Activated CD8-positive, alpha-beta memory T cell treated with anti-CD3 and anti-CD28 coated beads, Interleukin-2, amount 10 ng/mL, durations not matched to agents 7 days and 5 days (primary cell): ENCODE results near the gene MTMR11. TPM values are rescaled to one million over a fixed set of nuclear protein-coding genes. Genes with fewer than 3 reads are reported as not detected.

Source experiments
- ATAC-seq: fragments of 150-1000 bp; cut with Tn5 transposase; one replicate; pipeline ENCODE4 v1.10.0; 2021; ENCODE audit warnings: moderate library complexity
- CTCF ChIA-PET: fragments of 350-600 bp; sonication (Branson Sonifier 250); formaldehyde crosslinking; loops from one replicate; lab custom pipeline; 2021; ENCODE audit warnings: antibody characterized with exemption; lab: Charles Lee
- DNase-seq: peaks from one replicate; pipeline ENCODE4 v3.0.0-alpha.2; 2020
- H3K27ac Mint-ChIP-seq: one replicate; pipeline ENCODE4 v1.8.0; 2021; ENCODE audit warnings: mild to moderate bottlenecking, mixed read lengths
- H3K27me3 Mint-ChIP-seq: one replicate; pipeline ENCODE4 v1.8.0; 2021; ENCODE audit warnings: mixed read lengths
- H3K36me3 Mint-ChIP-seq: one replicate; pipeline ENCODE4 v1.8.0; 2021; ENCODE audit warnings: mild to moderate bottlenecking, mixed read lengths
- H3K4me1 Mint-ChIP-seq: one replicate; pipeline ENCODE4 v1.8.0; 2021; ENCODE audit warnings: mixed read lengths
- H3K4me3 Mint-ChIP-seq: one replicate; pipeline ENCODE4 v1.8.0; 2021; ENCODE audit warnings: mild to moderate bottlenecking, moderate library complexity, mixed read lengths
- H3K9me3 Mint-ChIP-seq: one replicate; pipeline ENCODE4 v1.8.0; 2022; ENCODE audit warnings: low read depth, mixed read lengths
- total RNA-seq, 2 experiments: library from RNA; stranded (reverse); gene quantifications; one replicate each; pipeline ENCODE4 v1.2.3, GENCODE V29; 2021

The MTMR11 gene
- total RNA-seq, 2 experiments from 2014 or later = 2.0 to 2.9 TPM

GRCh38 chr1:149931212-149931790, 5.4 kb downstream of the MTMR11 start:
- Mint-ChIP-seq H3K4me1 (peaks cover 38% of the 10 kb centered on the region), H3K4me3 (no peak overlapping the region), H3K36me3 (peaks cover 8% of the 10 kb centered on the region), H3K9me3 (no peaks in the 10 kb centered on the region), H3K27me3 (no peaks in the 10 kb centered on the region), H3K27ac (peak overlapping the region; percentile 12)
- DNase-seq = no peak
- no peak for ATAC-seq
- CTCF ChIA-PET = no interaction called here

GRCh38 chr1:149929856-149930255, 6.8 kb downstream of the MTMR11 start:
- CTCF ChIA-PET = interaction anchor here (1.6 kb wide), 1 partner anchor 32 kb away, joined by 6 read pairs; no protein-coding TSS in a partner anchor
- no peaks in the 10 kb centered on the region for H3K9me3 Mint-ChIP-seq
- H3K4me1 Mint-ChIP-seq = peaks cover 52% of the 10 kb centered on the region
- peaks cover 22% of the 10 kb centered on the region for H3K36me3 Mint-ChIP-seq
- H3K27me3 Mint-ChIP-seq = no peaks in the 10 kb centered on the region
- no peak overlapping the region for H3K4me3 Mint-ChIP-seq
- no peak overlapping the region for H3K27ac Mint-ChIP-seq
- ATAC-seq (no peak), DNase-seq (no peak)

GRCh38 chr1:149928401-149928724, 8.3 kb downstream of the MTMR11 start:
- peaks cover 35% of the 10 kb centered on the region for H3K36me3 Mint-ChIP-seq
- peaks cover 60% of the 10 kb centered on the region for H3K4me1 Mint-ChIP-seq
- no peaks in the 10 kb centered on the region for H3K9me3 Mint-ChIP-seq
- H3K27ac Mint-ChIP-seq = peak overlapping the region; percentile 94
- CTCF ChIA-PET = interaction anchor here (1.0 to 1.9 kb wide), 5 partner anchors 28 to 259 kb away, joined by 4 to 10 read pairs (median 5); a partner anchor contains a TSS
- H3K4me3 Mint-ChIP-seq = peak overlapping the region; percentile 100
- ATAC-seq (no peak), DNase-seq (no peak)
- no peaks in the 10 kb centered on the region for H3K27me3 Mint-ChIP-seq

- peaks cover 61% of the 10 kb centered on the region for H3K4me1 Mint-ChIP-seq
- H3K27ac Mint-ChIP-seq = peak within 1 kb of the TSS; percentile 94
- CTCF ChIA-PET = interaction anchor here (1.0 to 1.9 kb wide), 5 partner anchors 28 to 259 kb away, joined by 4 to 10 read pairs (median 5); a partner anchor contains a TSS
- ATAC-seq (peak; percentile 98), DNase-seq (peak; percentile 98)
- H3K4me3 Mint-ChIP-seq = peak within 1 kb of the TSS; percentile 100
- H3K36me3 Mint-ChIP-seq = peaks cover 40% of the 10 kb centered on the region
- H3K27me3 Mint-ChIP-seq = no peaks in the 10 kb centered on the region
- no peaks in the 10 kb centered on the region for H3K9me3 Mint-ChIP-seq
These were observed 8.9 kb downstream of the MTMR11 start, which contains the start of gene SF3B4 for GRCh38 chr1:149927563-149928400. Gene SF3B4 (minus strand): TSS chr1:149927803. CDS start chr1:149927759, 44 bp downstream.

GRCh38 chr1:149927056-149927562, 9.6 kb downstream of the MTMR11 start:
- Mint-ChIP-seq H3K27me3 (no peaks in the 10 kb centered on the region), H3K4me3 (peak overlapping the region; percentile 100), H3K4me1 (peaks cover 61% of the 10 kb centered on the region), H3K27ac (peak overlapping the region; percentile 94), H3K9me3 (no peaks in the 10 kb centered on the region), H3K36me3 (peaks cover 43% of the 10 kb centered on the region)
- no peak for DNase-seq
- CTCF ChIA-PET = no interaction called here
- ATAC-seq = peak; percentile 1

GRCh38 chr1:149926296-149926695, 10.4 kb downstream of the MTMR11 start:
- CTCF ChIA-PET = no interaction called here
- ATAC-seq (no peak), DNase-seq (no peak)
- Mint-ChIP-seq H3K27ac (peak overlapping the region; percentile 50), H3K27me3 (no peaks in the 10 kb centered on the region), H3K36me3 (peaks cover 49% of the 10 kb centered on the region), H3K4me3 (peak overlapping the region; percentile 100), H3K9me3 (no peaks in the 10 kb centered on the region), H3K4me1 (peaks cover 54% of the 10 kb centered on the region)

- Mint-ChIP-seq H3K27me3 (no peaks in the 10 kb centered on the region), H3K4me3 (peak overlapping the region; percentile 63), H3K9me3 (no peaks in the 10 kb centered on the region), H3K4me1 (peaks cover 49% of the 10 kb centered on the region), H3K27ac (peak overlapping the region; percentile 50), H3K36me3 (peaks cover 49% of the 10 kb centered on the region)
- ATAC-seq (no peak), DNase-seq (no peak)
- CTCF ChIA-PET = no interaction called here
These were observed 10.9 kb downstream of the MTMR11 start for GRCh38 chr1:149925751-149926150.

GRCh38 chr1:149925345-149925744, 11.3 kb downstream of the MTMR11 start:
- ATAC-seq = no peak
- CTCF ChIA-PET = interaction anchor here (1.0 kb wide), 1 partner anchor 10 kb away, joined by 3 read pairs; no protein-coding TSS in a partner anchor
- Mint-ChIP-seq H3K27me3 (no peaks in the 10 kb centered on the region), H3K4me1 (peaks cover 45% of the 10 kb centered on the region), H3K9me3 (no peaks in the 10 kb centered on the region), H3K4me3 (peak overlapping the region; percentile 46), H3K27ac (peak overlapping the region; percentile 26), H3K36me3 (peaks cover 50% of the 10 kb centered on the region)
- no peak for DNase-seq

- Mint-ChIP-seq H3K4me3 (no peak overlapping the region), H3K36me3 (peaks cover 50% of the 10 kb centered on the region), H3K9me3 (no peaks in the 10 kb centered on the region), H3K4me1 (peaks cover 36% of the 10 kb centered on the region), H3K27ac (no peak overlapping the region), H3K27me3 (no peaks in the 10 kb centered on the region)
- no peak for DNase-seq
- CTCF ChIA-PET = interaction anchor here (1.5 to 2.1 kb wide), 2 partner anchors 35 to 39 kb away, joined by 5 read pairs; a partner anchor contains a TSS
- ATAC-seq = no peak
These were observed 13.1 kb downstream of the MTMR11 start for GRCh38 chr1:149923626-149924025.

- DNase-seq (peak; percentile 61), ATAC-seq (peak; percentile 82)
- peaks cover 13% of the 10 kb centered on the region for H3K36me3 Mint-ChIP-seq
- H3K27me3 Mint-ChIP-seq = no peaks in the 10 kb centered on the region
- CTCF ChIA-PET = no interaction called here
- H3K4me3 Mint-ChIP-seq = peak within 1 kb of the TSS; percentile 83
- peaks cover 35% of the 10 kb centered on the region for H3K4me1 Mint-ChIP-seq
- H3K27ac Mint-ChIP-seq = peak within 1 kb of the TSS; percentile 77
- H3K9me3 Mint-ChIP-seq = no peaks in the 10 kb centered on the region
These were observed 19.0 kb downstream of the MTMR11 start, which contains the start of gene SV2A for GRCh38 chr1:149917571-149918144. Gene SV2A (minus strand): TSS chr1:149917844. CDS start chr1:149913840, 4,004 bp downstream.

- Mint-ChIP-seq H3K36me3 (peaks cover 8% of the 10 kb centered on the region), H3K9me3 (no peaks in the 10 kb centered on the region), H3K27ac (peak overlapping the region; percentile 45), H3K4me1 (peaks cover 35% of the 10 kb centered on the region), H3K4me3 (peak overlapping the region; percentile 83), H3K27me3 (no peaks in the 10 kb centered on the region)
- CTCF ChIA-PET = interaction anchor here (1.0 to 1.4 kb wide), 2 partner anchors 17 to 28 kb away, joined by 3 read pairs; no protein-coding TSS in a partner anchor
- ATAC-seq = no peak
- DNase-seq = no peak
These were observed 19.8 kb downstream of the MTMR11 start for GRCh38 chr1:149916898-149917252.

- H3K27me3 Mint-ChIP-seq = no peaks in the 10 kb centered on the region
- no peak for DNase-seq
- peaks cover 5% of the 10 kb centered on the region for H3K36me3 Mint-ChIP-seq
- peak overlapping the region; percentile 78 for H3K27ac Mint-ChIP-seq
- CTCF ChIA-PET = interaction anchor here (1.0 to 1.4 kb wide), 2 partner anchors 16 to 28 kb away, joined by 3 read pairs; no protein-coding TSS in a partner anchor
- peaks cover 35% of the 10 kb centered on the region for H3K4me1 Mint-ChIP-seq
- H3K4me3 Mint-ChIP-seq = peak overlapping the region; percentile 83
- H3K9me3 Mint-ChIP-seq = no peaks in the 10 kb centered on the region
- no peak for ATAC-seq
These were observed 20.3 kb downstream of the MTMR11 start for GRCh38 chr1:149916193-149916897.
